Subcutaneous abdominal adipose tissue (tissue), 5 donors: ENCODE results near the gene EBF4.

Experiments used
- H3K27ac ChIP-seq: one replicate; pipeline ENCODE4 v1.7.0; 2013; ENCODE audit warnings: low read depth, mild to moderate bottlenecking, inconsistent platforms, low read length, moderate library complexity
- H3K27me3 ChIP-seq, 5 donors: one replicate each; pipeline ENCODE4 v1.7.0; 2013; ENCODE audit warnings: low read length in 5 of 5, inconsistent platforms in 1 of 5; ENCODE audit not compliant: control insufficient read depth in 5 of 5, insufficient read depth in 4 of 5
- H3K36me3 ChIP-seq, 5 donors: one replicate each; pipeline ENCODE4 v1.7.0; 2013; ENCODE audit warnings: low read length in 5 of 5; ENCODE audit not compliant: control insufficient read depth in 5 of 5, insufficient read depth in 5 of 5
- H3K4me1 ChIP-seq, 5 donors: one replicate each; pipeline ENCODE4 v1.7.0; 2013; ENCODE audit warnings: low read length in 5 of 5, mild to moderate bottlenecking in 3 of 5, moderate library complexity in 1 of 5; ENCODE audit not compliant: control insufficient read depth in 5 of 5, insufficient read depth in 5 of 5
- H3K4me3 ChIP-seq, 5 donors: one replicate each; pipeline ENCODE4 v1.7.0; 2013; ENCODE audit warnings: low read length in 5 of 5, low read depth in 1 of 5
- H3K9ac ChIP-seq, 5 donors: one replicate each; pipeline ENCODE4 v1.7.0; 2013; ENCODE audit warnings: low read length in 5 of 5, mild to moderate bottlenecking in 4 of 5, moderate library complexity in 3 of 5
- H3K9me3 ChIP-seq, 5 donors: one replicate each; pipeline ENCODE4 v1.7.0; 2013; ENCODE audit warnings: low read length in 5 of 5; ENCODE audit not compliant: control insufficient read depth in 5 of 5
- donor health status: healthy.
- donor health status: healthy.
- donor health status: healthy.
- donor health status: healthy.
- donor health status: healthy.

Gene EBF4

GRCh38 chr20:2752567-2753460 is 60.2 kb downstream of the EBF4 start:
- Histone ChIP-seq H3K9me3 (no peaks in the 10 kb centered on the region), H3K4me3 (peak overlapping the region in 4 of 5 donors; percentile 27 to 61 (median 49)), H3K27ac (no peak overlapping the region), H3K9ac (no peak overlapping the region), H3K36me3 (no peaks in the 10 kb centered on the region), H3K27me3 (peaks cover 22 to 60% (median 53%) of the 10 kb centered on the region in 5 donors), H3K4me1 (peaks cover 0 to 30% (median 23%) of the 10 kb centered on the region in 5 donors)

GRCh38 chr20:2753461-2754040 is 61.0 kb downstream of the EBF4 start:
- peaks cover 23 to 62% (median 53%) of the 10 kb centered on the region in 5 donors for H3K27me3 ChIP-seq
- peaks cover 0 to 30% (median 23%) of the 10 kb centered on the region in 5 donors for H3K4me1 ChIP-seq
- no peaks in the 10 kb centered on the region for H3K36me3 ChIP-seq

GRCh38 chr20:2754424-2754823 is 61.8 kb downstream of the EBF4 start:
- no peaks in the 10 kb centered on the region for H3K36me3 ChIP-seq
- peaks cover 23 to 71% (median 53%) of the 10 kb centered on the region in 5 donors for H3K27me3 ChIP-seq
- peaks cover 0 to 30% (median 23%) of the 10 kb centered on the region in 5 donors for H3K4me1 ChIP-seq
- H3K9me3 ChIP-seq = no peaks in the 10 kb centered on the region
- no peak overlapping the region for H3K4me3 ChIP-seq
- H3K9ac ChIP-seq = no peak overlapping the region
- H3K27ac ChIP-seq = no peak overlapping the region

More at GRCh38 chr20:2753461-2754040, 61.0 kb downstream of the EBF4 start:
- Histone ChIP-seq H3K9me3 (no peaks in the 10 kb centered on the region), H3K9ac (no peak overlapping the region), H3K4me3 (no peak overlapping the region), H3K27ac (no peak overlapping the region)

- Histone ChIP-seq H3K27me3 (peaks cover 23 to 70% (median 56%) of the 10 kb centered on the region in 5 donors), H3K36me3 (no peaks in the 10 kb centered on the region), H3K9me3 (no peaks in the 10 kb centered on the region), H3K4me1 (peaks cover 0 to 26% (median 21%) of the 10 kb centered on the region in 5 donors), H3K4me3 (no peak overlapping the region), H3K9ac (no peak overlapping the region), H3K27ac (no peak overlapping the region)
These were observed 63.0 kb downstream of the EBF4 start for GRCh38 chr20:2755451-2756055.

- Histone ChIP-seq H3K27me3 (peaks cover 20 to 71% (median 56%) of the 10 kb centered on the region in 5 donors), H3K9me3 (no peaks in the 10 kb centered on the region), H3K4me1 (peaks cover 0 to 20% (median 16%) of the 10 kb centered on the region in 5 donors), H3K27ac (no peak overlapping the region), H3K9ac (no peak overlapping the region), H3K36me3 (no peaks in the 10 kb centered on the region), H3K4me3 (no peak overlapping the region)
These were observed 63.6 kb downstream of the EBF4 start for GRCh38 chr20:2756056-2756611.

GRCh38 chr20:2757001-2757400 is 64.4 kb downstream of the EBF4 start:
- Histone ChIP-seq H3K9me3 (no peaks in the 10 kb centered on the region), H3K9ac (no peak overlapping the region), H3K27me3 (peaks cover 20 to 73% (median 56%) of the 10 kb centered on the region in 5 donors)

GRCh38 chr20:2757969-2758368 is 65.4 kb downstream of the EBF4 start:
- H3K4me3 ChIP-seq = no peak overlapping the region
- H3K27me3 ChIP-seq = peaks cover 20 to 76% (median 51%) of the 10 kb centered on the region in 5 donors
- peaks cover 0 to 4% (median 3%) of the 10 kb centered on the region in 5 donors for H3K4me1 ChIP-seq
- H3K27ac ChIP-seq = no peak overlapping the region
- no peaks in the 10 kb centered on the region for H3K9me3 ChIP-seq
- H3K36me3 ChIP-seq = no peaks in the 10 kb centered on the region
- H3K9ac ChIP-seq = no peak overlapping the region

More at GRCh38 chr20:2757001-2757400, 64.4 kb downstream of the EBF4 start:
- H3K4me1 ChIP-seq = peaks cover 0 to 12% (median 9%) of the 10 kb centered on the region in 5 donors
- H3K36me3 ChIP-seq = no peaks in the 10 kb centered on the region
- no peak overlapping the region for H3K4me3 ChIP-seq
- H3K27ac ChIP-seq = no peak overlapping the region

- Histone ChIP-seq H3K9ac (no peak overlapping the region), H3K27me3 (peaks cover 10 to 71% (median 42%) of the 10 kb centered on the region in 5 donors), H3K4me1 (no peaks in the 10 kb centered on the region), H3K27ac (no peak overlapping the region), H3K4me3 (no peak overlapping the region), H3K9me3 (no peaks in the 10 kb centered on the region), H3K36me3 (no peaks in the 10 kb centered on the region)
These were observed 66.6 kb downstream of the EBF4 start for GRCh38 chr20:2759143-2759542.

GRCh38 chr20:2759603-2760296 is 67.2 kb downstream of the EBF4 start:
- Histone ChIP-seq H3K9ac (no peak overlapping the region), H3K36me3 (no peaks in the 10 kb centered on the region), H3K4me3 (no peak overlapping the region), H3K27ac (no peak overlapping the region), H3K9me3 (no peaks in the 10 kb centered on the region), H3K4me1 (no peaks in the 10 kb centered on the region), H3K27me3 (peaks cover 10 to 67% (median 37%) of the 10 kb centered on the region in 5 donors)
